Measurements from ENCODE around the gene TXNDC16. TPM values are rescaled to one million over a fixed set of nuclear protein-coding genes. Genes with fewer than 3 reads are reported as not detected.

TXNDC16 gene
- total RNA-seq, 2 experiments from 2014 or later = 8.8 to 9.4 TPM

GRCh38 chr14:52395728-52396127, 156.6 kb downstream of the TXNDC16 start:
- CTCF ChIA-PET = no interaction called here
- H3K36me3 Mint-ChIP-seq (ENCODE audit: low read depth) = peaks cover 30% of the 10 kb centered on the region
- H3K4me3 Mint-ChIP-seq = no peak overlapping the region
- peaks cover 21% of the 10 kb centered on the region for H3K27me3 Mint-ChIP-seq
- no peak overlapping the region for H3K27ac Mint-ChIP-seq
- POLR2A ChIA-PET = interaction anchor here (1.4 kb wide), 1 partner anchor 82 kb away, joined by 4 read pairs; the partner anchor contains the start of gene PTGER2
- peaks cover 32% of the 10 kb centered on the region for H3K4me1 Mint-ChIP-seq
- peaks cover 24% of the 10 kb centered on the region for H3K9me3 Mint-ChIP-seq
- DNase-seq = no peak

- Mint-ChIP-seq H3K4me1 (peaks cover 17% of the 10 kb centered on the region), H3K9me3 (peaks cover 22% of the 10 kb centered on the region), H3K27me3 (peaks cover 21% of the 10 kb centered on the region), H3K36me3 (ENCODE audit: low read depth) (peaks cover 18% of the 10 kb centered on the region), H3K27ac (no peak overlapping the region), H3K4me3 (no peak overlapping the region)
- no peak for DNase-seq
- POLR2A ChIA-PET = no interaction called here
- CTCF ChIA-PET = no interaction called here
Observed at GRCh38 chr14:52391881-52392615, 160.3 kb downstream of the TXNDC16 start.

Other genes starting within 250 kb of the TXNDC16 start
- gene PTGER2, start 238.2 kb downstream of the TXNDC16 start, total RNA-seq = 100 to 1,000 TPM; 108 to 112 TPM
- gene GPR137C, start 331 bp upstream of the TXNDC16 start, total RNA-seq = under 1 TPM; 0.30 to 0.88 TPM
- gene ERO1A, start 143.1 kb upstream of the TXNDC16 start, total RNA-seq = 100 to 1,000 TPM; 256 to 270 TPM
- 10 to 100 TPM; 78.3 to 80.8 TPM for gene PSMC6, start 154.7 kb upstream of the TXNDC16 start, total RNA-seq
- gene STYX, start 177.7 kb upstream of the TXNDC16 start, total RNA-seq = 10 to 100 TPM; 21.0 to 25.1 TPM
- gene GNPNAT1, start 239.1 kb upstream of the TXNDC16 start, total RNA-seq = 10 to 100 TPM; 10.1 to 13.2 TPM

Measured in activated CD4-positive, alpha-beta memory T cell treated with anti-CD3 and anti-CD28 coated beads, Interleukin-2, amount 10 ng/mL, durations not matched to agents 7 days and 5 days (primary cell).